GM19372 (cell line): ENCODE data around the gene ZNF91.
"Not testable (repeated sequence)": the region's sequence is repeated elsewhere in the genome, so short reads cannot be mapped to it uniquely, and the experiment has no call there.

Source experiments
- ATAC-seq: cut with Tn5 transposase; IDR thresholded peaks from one replicate; pipeline ENCODE4 v1.9.1; 2021; ENCODE audit warnings: mild to moderate bottlenecking, low read depth, moderate library complexity; ENCODE audit not compliant: unreplicated experiment

The ZNF91 gene

GRCh38 chr19:23395041-23395721 lies at the start of gene ZNF91:
TSS of gene ZNF91 (minus strand) at chr19:23395471. CDS start at chr19:23395354, 117 bp downstream.
- ATAC-seq = peak; percentile 93

GRCh38 chr19:23440791-23441190 lies 45.5 kb upstream of the ZNF91 start:
- ATAC-seq = no peak

- ATAC-seq = no peak
Measured at GRCh38 chr19:23440207-23440606, 44.9 kb upstream of the ZNF91 start.

- no peak for ATAC-seq
Measured at GRCh38 chr19:23439623-23440022, 44.4 kb upstream of the ZNF91 start.

GRCh38 chr19:23437901-23438300 lies 42.6 kb upstream of the ZNF91 start:
- no peak for ATAC-seq

GRCh38 chr19:23436944-23437343 lies 41.7 kb upstream of the ZNF91 start:
- no peak for ATAC-seq

GRCh38 chr19:23436318-23436717 lies 41.0 kb upstream of the ZNF91 start:
- no peak for ATAC-seq

- no peak for ATAC-seq
Measured at GRCh38 chr19:23420824-23421223, 25.6 kb upstream of the ZNF91 start.

GRCh38 chr19:23419261-23419660 lies 24.0 kb upstream of the ZNF91 start:
- ATAC-seq = not testable (repeated sequence)

GRCh38 chr19:23415561-23416191 lies 20.4 kb upstream of the ZNF91 start:
- ATAC-seq = no peak

GRCh38 chr19:23415034-23415433 lies 19.8 kb upstream of the ZNF91 start:
- no peak for ATAC-seq

- no peak for ATAC-seq
Measured at GRCh38 chr19:23410155-23410554, 14.9 kb upstream of the ZNF91 start.

- no peak for ATAC-seq
Measured at GRCh38 chr19:23409392-23410048, 14.2 kb upstream of the ZNF91 start.

GRCh38 chr19:23407616-23408133 lies 12.4 kb upstream of the ZNF91 start:
- ATAC-seq = no peak

GRCh38 chr19:23406721-23407120 lies 11.4 kb upstream of the ZNF91 start:
- ATAC-seq = no peak

- no peak for ATAC-seq
Measured at GRCh38 chr19:23406091-23406490, 10.8 kb upstream of the ZNF91 start.

- ATAC-seq = no peak
Measured at GRCh38 chr19:23404676-23405075, 9.4 kb upstream of the ZNF91 start.

- ATAC-seq = no peak
Measured at GRCh38 chr19:23403581-23404324, 8.5 kb upstream of the ZNF91 start.

- ATAC-seq = no peak
Measured at GRCh38 chr19:23403052-23403451, 7.8 kb upstream of the ZNF91 start.

GRCh38 chr19:23402388-23402787 lies 7.1 kb upstream of the ZNF91 start:
- ATAC-seq = no peak

GRCh38 chr19:23401086-23401610 lies 5.9 kb upstream of the ZNF91 start:
- no peak for ATAC-seq
